GM19463 (cell line): Measurements from ENCODE around the gene RASSF1.

ENCODE experiments used
- ATAC-seq: cut with Tn5 transposase; IDR thresholded peaks from one replicate; pipeline ENCODE4 v1.9.1; 2021; ENCODE audit warnings: mild to moderate bottlenecking, moderate library complexity; ENCODE audit not compliant: unreplicated experiment

The RASSF1 gene

GRCh38 chr3:50345586-50346234 is 5.1 kb upstream of the RASSF1 start, which contains the start of gene ZMYND10:
ZMYND10 (minus strand) TSS chr3:50345732; CDS start chr3:50345579, 153 bp downstream.
- ATAC-seq = no peak

- no peak for ATAC-seq
Measured at GRCh38 chr3:50345008-50345407, 4.4 kb upstream of the RASSF1 start.

GRCh38 chr3:50342813-50343633 is 2.4 kb upstream of the RASSF1 start:
- no peak for ATAC-seq

GRCh38 chr3:50341996-50342650 is 1.5 kb upstream of the RASSF1 start:
- ATAC-seq = no peak

- no peak for ATAC-seq
Measured at GRCh38 chr3:50341537-50341936, 901 bp upstream of the RASSF1 start.

GRCh38 chr3:50340147-50340447 is 539 bp downstream of the RASSF1 start:
- no peak for ATAC-seq

- ATAC-seq = no peak
Measured at GRCh38 chr3:50339485-50340146, 1.0 kb downstream of the RASSF1 start.

GRCh38 chr3:50338965-50339364 is 1.7 kb downstream of the RASSF1 start:
- ATAC-seq = no peak

- peak; percentile 72 for ATAC-seq
Measured at GRCh38 chr3:50337175-50337861, 3.3 kb downstream of the RASSF1 start.

- ATAC-seq = peak; percentile 21
Measured at GRCh38 chr3:50336452-50337174, 4.0 kb downstream of the RASSF1 start.

- ATAC-seq = no peak
Measured at GRCh38 chr3:50334339-50335075, 6.1 kb downstream of the RASSF1 start.

- ATAC-seq = no peak
Measured at GRCh38 chr3:50333744-50334328, 6.8 kb downstream of the RASSF1 start.

GRCh38 chr3:50331364-50331907 is 9.2 kb downstream of the RASSF1 start:
- ATAC-seq = no peak

GRCh38 chr3:50330330-50330729 is 10.3 kb downstream of the RASSF1 start:
- ATAC-seq = no peak

- ATAC-seq = peak; percentile 97
Measured at GRCh38 chr3:50327943-50328691, 12.5 kb downstream of the RASSF1 start, which contains the start of gene TUSC2. TUSC2 (minus strand) TSS chr3:50328223; CDS start chr3:50328099, 124 bp downstream.

- no peak for ATAC-seq
Measured at GRCh38 chr3:50327129-50327528, 13.5 kb downstream of the RASSF1 start.

- ATAC-seq = no peak
Measured at GRCh38 chr3:50326182-50326541, 14.5 kb downstream of the RASSF1 start.
